Esophagus muscularis mucosa (tissue), 4 donors: ENCODE data around the gene KRTAP12-3. TPM values are rescaled to one million over a fixed set of nuclear protein-coding genes. Genes with fewer than 3 reads are reported as not detected.

Source experiments
- DNase-seq: peaks from one replicate; pipeline ENCODE4 v3.0.0-alpha.2; 2017; ENCODE audit errors: extremely low spot score
- H3K27ac ChIP-seq, 4 donors: fragments of 200-600 bp; sonication (generic); replicated peaks in 1 of 4; 1 replicate in 3 of 4; 2 replicates in 1 of 4; pipeline ENCODE4 v1.5.1; 2016 to 2019; ENCODE audit warnings: mild to moderate bottlenecking in 1 of 4
- H3K27me3 ChIP-seq, 4 donors: fragments of 200-600 bp; sonication (generic); one replicate each; pipeline versions ENCODE4 v1.5.1 to v1.6.0; 2016 to 2019
- H3K36me3 ChIP-seq, 4 donors: fragments of 200-600 bp; sonication (generic); one replicate each; pipeline ENCODE4 v1.5.1; 2016 to 2019
- H3K4me1 ChIP-seq, 4 donors: fragments of 200-600 bp; sonication (generic); one replicate each; pipeline ENCODE4 v1.5.1; 2016 to 2019
- H3K4me3 ChIP-seq, 4 donors: fragments of 200-600 bp; sonication (generic); 1 replicate in 2 of 4; 2 replicates in 2 of 4; pipeline ENCODE4 v1.5.1; 2016 to 2019; ENCODE audit warnings: mild to moderate bottlenecking in 4 of 4, moderate library complexity in 1 of 4
- H3K9me3 ChIP-seq, 4 donors: fragments of 200-600 bp; sonication (generic); 1 replicate in 3 of 4; 2 replicates in 1 of 4; pipeline ENCODE4 v1.5.1; 2016 to 2019
- CTCF ChIP-seq, 3 experiments: fragments of 200-600 bp in 2 of 3; fragments of 450-650 bp in 1 of 3; sonication (generic) in 2 of 3; IDR thresholded peaks; one replicate each; pipeline ENCODE4 v1.5.1; 2017 to 2019; ENCODE audit warnings: antibody characterized with exemption in 3 of 3, mild to moderate bottlenecking in 2 of 3, moderate library complexity in 1 of 3
- EP300 ChIP-seq: sonication (generic); formaldehyde crosslinking; IDR thresholded peaks from one replicate; pipeline ENCODE4 v1.6.1; 2017; ENCODE audit warnings: antibody characterized with exemption
- POLR2A ChIP-seq: fragments of 450-650 bp; IDR thresholded peaks from one replicate; pipeline ENCODE4 v1.6.1; 2017; ENCODE audit warnings: antibody characterized with exemption, moderate library complexity, mild to moderate bottlenecking, low read depth
- POLR2AphosphoS5 ChIP-seq, 2 donors: sonication (generic); formaldehyde crosslinking; IDR thresholded peaks; one replicate each; pipeline ENCODE4 v1.6.1; 2017; ENCODE audit warnings: antibody characterized with exemption in 2 of 2
- WGBS: methylation state at CpG from one replicate; pipeline ENCODE4 v1.1.5; 2018; 5-methylcytosine and 5-hydroxymethylcytosine counted together
- intact Hi-C: fragments of 100-400 bp; cut with DNase I; formaldehyde crosslinking; loops from one replicate; pipeline ENCODE4 v1.15.1; 2023
- total RNA-seq, 4 donors: library from RNA; depleted of rRNA; stranded (reverse); fragments of >200 nt; gene quantifications; one replicate each; pipeline versions ENCODE4 v1.1.0 to v1.2.1, GENCODE V29; 2016

KRTAP12-3 gene
- total RNA-seq, 4 donors from 2014 or later: not detected

DNA sequence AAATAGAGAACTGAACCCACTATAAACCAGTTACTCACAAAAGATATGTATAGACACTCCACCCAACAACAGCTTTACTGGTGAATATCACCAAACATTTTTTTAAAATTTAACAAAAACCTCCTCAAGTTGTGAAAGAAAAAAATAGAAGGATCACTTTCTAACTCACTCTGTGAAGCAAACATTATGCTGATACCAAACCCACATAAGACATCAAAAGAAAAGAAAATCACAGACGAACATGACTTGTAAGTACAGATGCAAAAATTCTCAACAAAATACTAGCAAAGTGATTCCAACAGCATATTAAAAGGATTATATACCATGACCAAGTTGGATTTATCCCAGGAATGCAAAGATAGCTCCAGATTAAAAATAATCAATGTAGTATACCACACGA lies 34.0 kb downstream of the KRTAP12-3 start:
- intact Hi-C loops: no loop called here
- DNase-seq: no peak
- Histone ChIP-seq H3K4me1 (no peaks in the 10 kb centered on the region), H3K4me3 (no peak overlapping the region), H3K36me3 (no peaks in the 10 kb centered on the region), H3K27me3 (peaks cover 0 to 45% (median 0%) of the 10 kb centered on the region in 4 donors), H3K27ac (no peak overlapping the region), H3K9me3 (peaks cover 0 to 26% (median 14%) of the 10 kb centered on the region in 4 donors)
- TF ChIP-seq POLR2AphosphoS5 (IDR thresholded peaks at IDR 0.05) (no peak), CTCF (IDR thresholded peaks at IDR 0.05) (no peak), POLR2A (no peak), EP300 (no peak)
- WGBS: 76% methylated on average over 2 of the region's 2 CpGs

- TF ChIP-seq POLR2A: no peak
- no peak for TF ChIP-seq CTCF (IDR thresholded peaks at IDR 0.05)
- no peak for TF ChIP-seq POLR2AphosphoS5 (IDR thresholded peaks at IDR 0.05)
- TF ChIP-seq EP300: no peak
- Histone ChIP-seq H3K4me3 (no peak overlapping the region), H3K9me3 (peaks cover 0 to 26% (median 14%) of the 10 kb centered on the region in 4 donors), H3K27ac (no peak overlapping the region), H3K27me3 (peaks cover 0 to 45% (median under 1%) of the 10 kb centered on the region in 4 donors), H3K36me3 (no peaks in the 10 kb centered on the region), H3K4me1 (no peaks in the 10 kb centered on the region)
- DNase-seq: no peak
- 60% methylated on average over 2 of the region's 2 CpGs for WGBS
- intact Hi-C loops: no loop called here
Observed at GRCh38 chr21:44692798-44693512, 35.2 kb downstream of the KRTAP12-3 start.

GRCh38 chr21:44694776-44695175 lies 37.0 kb downstream of the KRTAP12-3 start:
- intact Hi-C loops: no loop called here
- no peak overlapping the region for H3K27ac ChIP-seq
- no peak overlapping the region for H3K4me3 ChIP-seq
- DNase-seq: peak; percentile 90
- H3K27me3 ChIP-seq: peaks cover 0 to 52% (median 4%) of the 10 kb centered on the region in 4 donors
- 69% methylated on average over 11 of the region's 11 CpGs for WGBS
- no peak for TF ChIP-seq POLR2AphosphoS5 (IDR thresholded peaks at IDR 0.05)
- no peak for TF ChIP-seq CTCF (IDR thresholded peaks at IDR 0.05)
- no peak for TF ChIP-seq EP300
- TF ChIP-seq POLR2A: no peak
- H3K9me3 ChIP-seq: peaks cover 0 to 26% (median 14%) of the 10 kb centered on the region in 4 donors
- no peaks in the 10 kb centered on the region for H3K4me1 ChIP-seq
- H3K36me3 ChIP-seq: no peaks in the 10 kb centered on the region

- no peak overlapping the region for H3K4me3 ChIP-seq
- no peaks in the 10 kb centered on the region for H3K4me1 ChIP-seq
- H3K27me3 ChIP-seq: peaks cover 0 to 56% (median 4%) of the 10 kb centered on the region in 4 donors
- intact Hi-C loops: no loop called here
- TF ChIP-seq POLR2AphosphoS5 (IDR thresholded peaks at IDR 0.05) (no peak), CTCF (IDR thresholded peaks at IDR 0.05) (no peak), EP300 (no peak), POLR2A (no peak)
- WGBS: 85% methylated on average over 4 of the region's 8 CpGs
- H3K36me3 ChIP-seq: no peaks in the 10 kb centered on the region
- H3K27ac ChIP-seq: no peak overlapping the region
- DNase-seq: no peak
- peaks cover 0 to 26% (median 14%) of the 10 kb centered on the region in 4 donors for H3K9me3 ChIP-seq
Observed at GRCh38 chr21:44695184-44695583, 37.5 kb downstream of the KRTAP12-3 start.
